GDM1 (cell line): ENCODE data around the gene DENND5A.
"Not testable (repeated sequence)": the region's sequence is repeated elsewhere in the genome, so short reads cannot be mapped to it uniquely, and the experiment has no call there.

Source experiments
- DNase-seq: peaks from one replicate; lab custom pipeline; 2025; lab: John Stamatoyannopoulos, UW

DENND5A gene

GRCh38 chr11:9176136-9176535, 89.0 kb downstream of the DENND5A start:
- DNase-seq, result no peak

- no peak for DNase-seq
Measured at GRCh38 chr11:9172389-9172788, 92.8 kb downstream of the DENND5A start.

- no peak for DNase-seq
Measured at GRCh38 chr11:9170450-9170849, 94.7 kb downstream of the DENND5A start.

- DNase-seq, result no peak
Measured at GRCh38 chr11:9169595-9170295, 95.4 kb downstream of the DENND5A start.

GRCh38 chr11:9161991-9162390, 103.2 kb downstream of the DENND5A start:
- not testable (repeated sequence) for DNase-seq

GRCh38 chr11:9160166-9160565, 105.0 kb downstream of the DENND5A start:
- DNase-seq, result no peak

- no peak for DNase-seq
Measured at GRCh38 chr11:9158898-9159391, 106.2 kb downstream of the DENND5A start.

GRCh38 chr11:9155930-9156329, 109.2 kb downstream of the DENND5A start:
- no peak for DNase-seq

- DNase-seq, result no peak
Measured at GRCh38 chr11:9153651-9154050, 111.5 kb downstream of the DENND5A start.

- DNase-seq, result no peak
Measured at GRCh38 chr11:9151631-9152030, 113.5 kb downstream of the DENND5A start.

- no peak for DNase-seq
Measured at GRCh38 chr11:9150926-9151325, 114.2 kb downstream of the DENND5A start.

- no peak for DNase-seq
Measured at GRCh38 chr11:9150501-9150900, 114.6 kb downstream of the DENND5A start.

- no peak for DNase-seq
Measured at GRCh38 chr11:9148727-9149126, 116.4 kb downstream of the DENND5A start.

GRCh38 chr11:9148035-9148434, 117.1 kb downstream of the DENND5A start:
- DNase-seq, result no peak

GRCh38 chr11:9146477-9146876, 118.7 kb downstream of the DENND5A start:
- DNase-seq, result no peak

- DNase-seq, result no peak
Measured at GRCh38 chr11:9145283-9145682, 119.9 kb downstream of the DENND5A start.

- DNase-seq, result no peak
Measured at GRCh38 chr11:9144828-9145227, 120.3 kb downstream of the DENND5A start.

GRCh38 chr11:9143721-9144120, 121.4 kb downstream of the DENND5A start:
- no peak for DNase-seq

- no peak for DNase-seq
Measured at GRCh38 chr11:9142732-9143131, 122.4 kb downstream of the DENND5A start.

GRCh38 chr11:9141186-9141585, 124.0 kb downstream of the DENND5A start:
- DNase-seq, result no peak

- no peak for DNase-seq
Measured at GRCh38 chr11:9139628-9140357, 125.4 kb downstream of the DENND5A start.

GRCh38 chr11:9138612-9139579, 126.3 kb downstream of the DENND5A start:
- no peak for DNase-seq
